GM12878 (cell line): ENCODE results near the gene NANOGP8.

Experiments used
- BHLHE40 ChIP-seq, 2 experiments: fragments of 450-650 bp in 1 of 2; IDR thresholded peaks; 2 replicates each; pipeline ENCODE4 v1.6.1; 2011 to 2017; ENCODE audit warnings: low read depth in 2 of 2, borderline replicate concordance in 1 of 2, improper control_type of control experiment in 1 of 2, low read length in 1 of 2, mild to moderate bottlenecking in 1 of 2
- BRCA1 ChIP-seq: IDR thresholded peaks from 2 replicates; pipeline ENCODE4 v1.6.1; 2011; ENCODE audit warnings: low read depth, low read length, improper control_type of control experiment
- CBFB ChIP-seq: IDR thresholded peaks from 2 replicates; pipeline ENCODE4 v1.6.1; 2016; ENCODE audit warnings: antibody characterized with exemption, low read depth
- CHD4 ChIP-seq: fragments of 200-600 bp; sonication (generic); IDR thresholded peaks from 2 replicates; pipeline ENCODE4 v1.6.1; 2016; ENCODE audit warnings: mild to moderate bottlenecking
- GABPA ChIP-seq: IDR thresholded peaks from 2 replicates; pipeline ENCODE4 v1.6.1; 2014; ENCODE audit warnings: antibody characterized with exemption, low read depth, mild to moderate bottlenecking, inconsistent platforms
- POLR2AphosphoS5 ChIP-seq: IDR thresholded peaks from 2 replicates; pipeline ENCODE4 v1.6.1; 2011; ENCODE audit warnings: mild to moderate bottlenecking, low read length, inconsistent platforms
- ZSCAN29 ChIP-seq: fragments of 450-650 bp; IDR thresholded peaks from 2 replicates; pipeline ENCODE4 v1.6.1; 2017; ENCODE audit warnings: mild to moderate bottlenecking, moderate library complexity
- TF ChIP-seq, protein P1 (sequence below): fragments of 450-650 bp; IDR thresholded peaks from 2 replicates; pipeline ENCODE4 v1.6.1; 2017; ENCODE audit warnings: mild to moderate bottlenecking
- TF ChIP-seq, protein P2 (sequence below), 3 experiments: IDR thresholded peaks in 2 of 3; conservative IDR thresholded peaks in 1 of 3; 2 replicates each; pipeline ENCODE4 v1.5.1; 2011; ENCODE audit warnings: low read depth in 3 of 3, low read length in 3 of 3, mild to moderate bottlenecking in 3 of 3, control low read depth in 2 of 3, moderate library complexity in 2 of 3, inconsistent platforms in 1 of 3, mixed read lengths in 1 of 3; ENCODE audit not compliant: control insufficient read depth in 2 of 3, insufficient read depth in 1 of 3; ENCODE audit errors: extremely low read depth in 1 of 3

DNA sequence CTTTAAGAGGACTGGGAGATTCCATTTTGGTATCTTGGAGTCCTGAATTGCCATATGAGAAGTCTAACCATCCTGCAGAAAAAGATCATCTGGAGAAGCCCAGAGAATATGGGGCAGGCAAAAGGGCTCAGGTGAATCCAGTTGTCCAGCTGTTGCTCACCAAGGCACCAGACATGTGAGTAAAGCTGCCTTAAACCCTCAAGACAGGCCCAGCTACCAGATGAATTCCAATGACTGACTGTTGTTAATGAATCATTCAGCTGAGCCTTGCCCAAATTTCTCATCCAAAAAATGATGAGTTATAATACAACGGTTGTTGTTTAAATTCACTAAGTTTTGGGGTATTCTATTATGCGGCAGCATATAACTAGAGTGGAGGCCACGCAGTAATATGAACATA lies 22.0 kb upstream of the NANOGP8 start:
- TF ChIP-seq ZSCAN29 (no peak), CHD4 (no peak), POLR2AphosphoS5 (no peak), BRCA1 (no peak), CBFB (no peak), GABPA (no peak), BHLHE40 (IDR thresholded peaks at IDR 0.05; ENCODE audit: borderline replicate concordance in 1 of 2, low read depth in 2 of 2, low read length in 1 of 2) (no peak)
- TF ChIP-seq, protein P1, sequence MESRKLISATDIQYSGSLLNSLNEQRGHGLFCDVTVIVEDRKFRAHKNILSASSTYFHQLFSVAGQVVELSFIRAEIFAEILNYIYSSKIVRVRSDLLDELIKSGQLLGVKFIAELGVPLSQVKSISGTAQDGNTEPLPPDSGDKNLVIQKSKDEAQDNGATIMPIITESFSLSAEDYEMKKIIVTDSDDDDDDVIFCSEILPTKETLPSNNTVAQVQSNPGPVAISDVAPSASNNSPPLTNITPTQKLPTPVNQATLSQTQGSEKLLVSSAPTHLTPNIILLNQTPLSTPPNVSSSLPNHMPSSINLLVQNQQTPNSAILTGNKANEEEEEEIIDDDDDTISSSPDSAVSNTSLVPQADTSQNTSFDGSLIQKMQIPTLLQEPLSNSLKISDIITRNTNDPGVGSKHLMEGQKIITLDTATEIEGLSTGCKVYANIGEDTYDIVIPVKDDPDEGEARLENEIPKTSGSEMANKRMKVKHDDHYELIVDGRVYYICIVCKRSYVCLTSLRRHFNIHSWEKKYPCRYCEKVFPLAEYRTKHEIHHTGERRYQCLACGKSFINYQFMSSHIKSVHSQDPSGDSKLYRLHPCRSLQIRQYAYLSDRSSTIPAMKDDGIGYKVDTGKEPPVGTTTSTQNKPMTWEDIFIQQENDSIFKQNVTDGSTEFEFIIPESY, result no peak
- TF ChIP-seq, protein P2, sequence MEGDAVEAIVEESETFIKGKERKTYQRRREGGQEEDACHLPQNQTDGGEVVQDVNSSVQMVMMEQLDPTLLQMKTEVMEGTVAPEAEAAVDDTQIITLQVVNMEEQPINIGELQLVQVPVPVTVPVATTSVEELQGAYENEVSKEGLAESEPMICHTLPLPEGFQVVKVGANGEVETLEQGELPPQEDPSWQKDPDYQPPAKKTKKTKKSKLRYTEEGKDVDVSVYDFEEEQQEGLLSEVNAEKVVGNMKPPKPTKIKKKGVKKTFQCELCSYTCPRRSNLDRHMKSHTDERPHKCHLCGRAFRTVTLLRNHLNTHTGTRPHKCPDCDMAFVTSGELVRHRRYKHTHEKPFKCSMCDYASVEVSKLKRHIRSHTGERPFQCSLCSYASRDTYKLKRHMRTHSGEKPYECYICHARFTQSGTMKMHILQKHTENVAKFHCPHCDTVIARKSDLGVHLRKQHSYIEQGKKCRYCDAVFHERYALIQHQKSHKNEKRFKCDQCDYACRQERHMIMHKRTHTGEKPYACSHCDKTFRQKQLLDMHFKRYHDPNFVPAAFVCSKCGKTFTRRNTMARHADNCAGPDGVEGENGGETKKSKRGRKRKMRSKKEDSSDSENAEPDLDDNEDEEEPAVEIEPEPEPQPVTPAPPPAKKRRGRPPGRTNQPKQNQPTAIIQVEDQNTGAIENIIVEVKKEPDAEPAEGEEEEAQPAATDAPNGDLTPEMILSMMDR (IDR thresholded peaks at IDR 0.05 in 2 of 3, conservative IDR thresholded peaks at IDR 0.05 in 1 of 3; ENCODE audit: control insufficient read depth in 2 of 3, extremely low read depth in 1 of 3, insufficient read depth in 1 of 3, low read depth in 3 of 3, low read length in 3 of 3), result no peak
